CD14-positive monocyte (primary cell): ENCODE measurements around the gene WWC1. TPM values are rescaled to one million over a fixed set of nuclear protein-coding genes. Genes with fewer than 3 reads are reported as not detected.

ENCODE experiments used
- DNase-seq, 3 donors: peaks; one replicate each; pipeline ENCODE4 v3.0.0-alpha.2; 2011 to 2022
- H2AFZ ChIP-seq: 2 replicates; pipeline ENCODE4 v1.6.0; 2012; ENCODE audit warnings: mild to moderate bottlenecking, low read depth, low read length, inconsistent platforms; ENCODE audit not compliant: insufficient read depth, poor library complexity, severe bottlenecking
- H3K27ac ChIP-seq, 2 donors: 1 replicate in 1 of 2; 2 replicates in 1 of 2; pipeline ENCODE4 v1.5.1; 2012 to 2013; ENCODE audit warnings: low read length in 2 of 2, control low read depth in 1 of 2, inconsistent platforms in 1 of 2, low read depth in 1 of 2, mild to moderate bottlenecking in 1 of 2
- H3K27me3 ChIP-seq, 2 donors: one replicate each; pipeline versions ENCODE4 v1.6.0 to v1.6.1; 2011 to 2013; ENCODE audit warnings: low read length in 2 of 2; ENCODE audit not compliant: control insufficient read depth in 2 of 2, insufficient read depth in 2 of 2
- H3K36me3 ChIP-seq, 2 donors: replicated peaks in 1 of 2; 1 replicate in 1 of 2; 2 replicates in 1 of 2; pipeline versions ENCODE4 v1.5.1 to v1.6.1; 2012 to 2013; ENCODE audit warnings: low read length in 2 of 2, control low read depth in 1 of 2, inconsistent platforms in 1 of 2, mild to moderate bottlenecking in 1 of 2; ENCODE audit not compliant: insufficient read depth in 2 of 2, control insufficient read depth in 1 of 2
- H3K4me1 ChIP-seq, 2 donors: 1 replicate in 1 of 2; 2 replicates in 1 of 2; pipeline versions ENCODE4 v1.5.1 to v1.6.1; 2012 to 2013; ENCODE audit warnings: low read length in 2 of 2, control low read depth in 1 of 2, inconsistent platforms in 1 of 2, mild to moderate bottlenecking in 1 of 2, moderate library complexity in 1 of 2; ENCODE audit not compliant: insufficient read depth in 2 of 2, control insufficient read depth in 1 of 2
- H3K4me2 ChIP-seq: replicated peaks from 2 replicates; pipeline ENCODE3; 2012; ENCODE audit warnings: low read length, moderate library complexity, mild to moderate bottlenecking; ENCODE audit not compliant: poor library complexity, severe bottlenecking; ENCODE audit errors: extremely low read depth
- H3K4me3 ChIP-seq, 3 experiments: fragments of 200-600 bp in 1 of 3; sonication (generic) in 1 of 3; replicated peaks in 1 of 3; 1 replicate in 2 of 3; 2 replicates in 1 of 3; pipeline ENCODE4 v1.5.1; 2011 to 2013; ENCODE audit warnings: low read length in 3 of 3, mild to moderate bottlenecking in 3 of 3, control low read depth in 2 of 3, low read depth in 2 of 3, inconsistent platforms in 1 of 3, moderate library complexity in 1 of 3
- H3K79me2 ChIP-seq: 2 replicates; pipeline ENCODE4 v1.6.0; 2012; ENCODE audit warnings: mild to moderate bottlenecking, control low read depth, inconsistent platforms, low read length, moderate library complexity; ENCODE audit not compliant: insufficient read depth
- H3K9ac ChIP-seq: 2 replicates; pipeline ENCODE4 v1.6.0; 2017; ENCODE audit warnings: low read length, mild to moderate bottlenecking; ENCODE audit not compliant: insufficient read depth, poor library complexity, severe bottlenecking
- H3K9me3 ChIP-seq, 2 donors: replicated peaks in 1 of 2; 1 replicate in 1 of 2; 2 replicates in 1 of 2; pipeline versions ENCODE4 v1.5.1 to v1.6.1; 2012 to 2013; ENCODE audit warnings: low read length in 2 of 2, control low read depth in 1 of 2; ENCODE audit not compliant: control insufficient read depth in 1 of 2, insufficient read depth in 1 of 2
- H4K20me1 ChIP-seq: 2 replicates; pipeline ENCODE4 v1.6.0; 2012; ENCODE audit warnings: mild to moderate bottlenecking, low read length, control low read depth, moderate library complexity; ENCODE audit not compliant: insufficient read depth
- H3K27ac Mint-ChIP-seq, 7 donors: one replicate each; pipeline ENCODE4 v1.8.0; 2020; ENCODE audit warnings: mild to moderate bottlenecking in 7 of 7, mixed read lengths in 7 of 7, moderate library complexity in 6 of 7, inconsistent platforms in 2 of 7
- H3K27me3 Mint-ChIP-seq, 3 donors: one replicate each; pipeline ENCODE4 v1.8.0; 2021 to 2022; ENCODE audit warnings: low read depth in 3 of 3, mild to moderate bottlenecking in 3 of 3, mixed read lengths in 3 of 3, moderate library complexity in 3 of 3, inconsistent platforms in 1 of 3
- H3K36me3 Mint-ChIP-seq, 2 donors: one replicate each; pipeline ENCODE4 v1.8.0; 2020; ENCODE audit warnings: mixed read lengths in 2 of 2, inconsistent platforms in 1 of 2, mild to moderate bottlenecking in 1 of 2
- H3K4me1 Mint-ChIP-seq: one replicate; pipeline ENCODE4 v1.8.0; 2020; ENCODE audit warnings: mild to moderate bottlenecking, mixed read lengths
- H3K4me3 Mint-ChIP-seq, 2 donors: one replicate each; pipeline ENCODE4 v1.8.0; 2020; ENCODE audit warnings: mild to moderate bottlenecking in 2 of 2, mixed read lengths in 2 of 2, moderate library complexity in 1 of 2
- H3K9me3 Mint-ChIP-seq, 7 donors: one replicate each; pipeline ENCODE4 v1.8.0; 2020 to 2022; ENCODE audit warnings: mixed read lengths in 7 of 7, mild to moderate bottlenecking in 6 of 7, moderate library complexity in 6 of 7, inconsistent platforms in 2 of 7
- CTCF ChIP-seq: fragments of 200-600 bp; IDR thresholded peaks from one replicate; pipeline ENCODE4 v1.8.0; 2022; ENCODE audit warnings: antibody characterized with exemption, mild to moderate bottlenecking
- WGBS: methylation state at CpG from one replicate; pipeline ENCODE4 v1.1.5; 2013; ENCODE audit warnings: missing lambda C conversion rate; ENCODE audit not compliant: insufficient coverage; 5-methylcytosine and 5-hydroxymethylcytosine counted together
- intact Hi-C, 2 donors: fragments of 100-400 bp; cut with micrococcal nuclease; formaldehyde crosslinking; loops; one replicate each; pipeline versions ENCODE4 v1.15.0 to v1.15.1; 2023
- polyA plus RNA-seq, 3 donors: library from polyadenylated mRNA; depleted of rRNA in 1 of 3; unstranded in 2 of 3; stranded (reverse) in 1 of 3; fragments of 300-500 nt in 2 of 3; fragments of >200 nt in 1 of 3; fragmentation: Illumina TruSeq in 2 of 3; gene quantifications; 1 replicate in 2 of 3; 2 replicates in 1 of 3; pipeline ENCODE4 v1.2.3, GENCODE V29; 2012 to 2021

WWC1 gene
- polyA plus RNA-seq, 3 donors: not detected

GRCh38 chr5:168457542-168457941 lies 166.1 kb downstream of the WWC1 start:
- Histone ChIP-seq H3K79me2 (no peaks in the 10 kb centered on the region), H3K4me2 (no peak overlapping the region), H3K27me3 (no peaks in the 10 kb centered on the region), H2AFZ (no peak overlapping the region), H4K20me1 (no peaks in the 10 kb centered on the region), H3K9ac (no peak overlapping the region), H3K27ac (no peak overlapping the region), H3K4me3 (no peak overlapping the region), H3K4me1 (no peaks in the 10 kb centered on the region), H3K36me3 (no peaks in the 10 kb centered on the region), H3K9me3 (no peaks in the 10 kb centered on the region)
- no peaks in the 10 kb centered on the region for H3K36me3 Mint-ChIP-seq
- WGBS: 100% methylated on average over 3 of the region's 3 CpGs
- TF ChIP-seq CTCF: no peak
- H3K4me3 Mint-ChIP-seq: no peak overlapping the region
- no peaks in the 10 kb centered on the region for H3K4me1 Mint-ChIP-seq
- no peak for DNase-seq
- H3K27me3 Mint-ChIP-seq: peaks cover 0 to 2% (median 2%) of the 10 kb centered on the region in 3 donors
- intact Hi-C loops: no loop called here
- H3K27ac Mint-ChIP-seq: no peak overlapping the region
- H3K9me3 Mint-ChIP-seq: peaks cover 0 to 3% (median 0%) of the 10 kb centered on the region in 7 donors

GRCh38 chr5:168460606-168461005 lies 169.2 kb downstream of the WWC1 start:
- Mint-ChIP-seq H3K4me1 (no peaks in the 10 kb centered on the region), H3K4me3 (no peak overlapping the region), H3K36me3 (no peaks in the 10 kb centered on the region), H3K27me3 (peaks cover 1 to 2% (median 2%) of the 10 kb centered on the region in 3 donors), H3K27ac (no peak overlapping the region), H3K9me3 (peaks cover 0 to 3% (median 0%) of the 10 kb centered on the region in 7 donors)
- no peaks in the 10 kb centered on the region for H3K9me3 ChIP-seq
- H3K27me3 ChIP-seq: no peaks in the 10 kb centered on the region
- WGBS: 94% methylated on average over 7 of the region's 9 CpGs
- H3K9ac ChIP-seq: no peak overlapping the region
- DNase-seq: no peak
- H3K4me1 ChIP-seq: no peaks in the 10 kb centered on the region
- H3K79me2 ChIP-seq: no peaks in the 10 kb centered on the region
- no peak overlapping the region for H3K4me2 ChIP-seq
- no peak overlapping the region for H3K4me3 ChIP-seq
- H4K20me1 ChIP-seq: no peaks in the 10 kb centered on the region
- H3K36me3 ChIP-seq: no peaks in the 10 kb centered on the region
- no peak overlapping the region for H3K27ac ChIP-seq
- no peak for TF ChIP-seq CTCF
- intact Hi-C loops: no loop called here
- no peak overlapping the region for H2AFZ ChIP-seq
